Tibial nerve (tissue), 3 donors: ENCODE measurements around the gene DNAJC5.

Experiments
- POLR2A ChIP-seq, 2 donors: fragments of 450-650 bp; IDR thresholded peaks; one replicate each; pipeline ENCODE4 v1.6.1; 2017; ENCODE audit warnings: antibody characterized with exemption in 2 of 2, mild to moderate bottlenecking in 2 of 2, moderate library complexity in 2 of 2
- TF ChIP-seq, protein P1 (sequence below), 5 experiments: fragments of 200-600 bp in 3 of 5; fragments of 450-650 bp in 2 of 5; sonication (generic) in 3 of 5; IDR thresholded peaks; one replicate each; pipeline ENCODE4 v1.5.1; 2016 to 2019; ENCODE audit warnings: antibody characterized with exemption in 5 of 5, mild to moderate bottlenecking in 3 of 5, moderate library complexity in 2 of 5

DNA sequence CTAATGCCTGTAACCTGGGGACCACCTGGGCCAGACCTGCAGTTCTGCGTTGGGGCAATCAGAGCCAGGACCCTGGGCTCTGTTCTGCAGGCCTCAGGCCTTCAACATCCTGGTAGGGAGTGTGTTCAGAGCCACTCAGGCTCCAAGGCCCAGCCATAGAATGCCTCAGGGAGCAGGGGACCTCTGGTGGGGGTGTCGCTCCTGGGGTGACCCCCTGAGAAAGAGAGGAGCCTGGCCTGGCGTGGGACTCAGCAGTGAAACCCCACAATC is 48.8 kb downstream of the DNAJC5 start:
- TF ChIP-seq, protein P1, sequence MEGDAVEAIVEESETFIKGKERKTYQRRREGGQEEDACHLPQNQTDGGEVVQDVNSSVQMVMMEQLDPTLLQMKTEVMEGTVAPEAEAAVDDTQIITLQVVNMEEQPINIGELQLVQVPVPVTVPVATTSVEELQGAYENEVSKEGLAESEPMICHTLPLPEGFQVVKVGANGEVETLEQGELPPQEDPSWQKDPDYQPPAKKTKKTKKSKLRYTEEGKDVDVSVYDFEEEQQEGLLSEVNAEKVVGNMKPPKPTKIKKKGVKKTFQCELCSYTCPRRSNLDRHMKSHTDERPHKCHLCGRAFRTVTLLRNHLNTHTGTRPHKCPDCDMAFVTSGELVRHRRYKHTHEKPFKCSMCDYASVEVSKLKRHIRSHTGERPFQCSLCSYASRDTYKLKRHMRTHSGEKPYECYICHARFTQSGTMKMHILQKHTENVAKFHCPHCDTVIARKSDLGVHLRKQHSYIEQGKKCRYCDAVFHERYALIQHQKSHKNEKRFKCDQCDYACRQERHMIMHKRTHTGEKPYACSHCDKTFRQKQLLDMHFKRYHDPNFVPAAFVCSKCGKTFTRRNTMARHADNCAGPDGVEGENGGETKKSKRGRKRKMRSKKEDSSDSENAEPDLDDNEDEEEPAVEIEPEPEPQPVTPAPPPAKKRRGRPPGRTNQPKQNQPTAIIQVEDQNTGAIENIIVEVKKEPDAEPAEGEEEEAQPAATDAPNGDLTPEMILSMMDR (IDR thresholded peaks at IDR 0.05) = no peak
- no peak for TF ChIP-seq POLR2A (IDR thresholded peaks at IDR 0.05)
